ENCODE results near the gene GPR22. TPM values are rescaled to one million over a fixed set of nuclear protein-coding genes. Genes with fewer than 3 reads are reported as not detected.

Gene GPR22, protein sequence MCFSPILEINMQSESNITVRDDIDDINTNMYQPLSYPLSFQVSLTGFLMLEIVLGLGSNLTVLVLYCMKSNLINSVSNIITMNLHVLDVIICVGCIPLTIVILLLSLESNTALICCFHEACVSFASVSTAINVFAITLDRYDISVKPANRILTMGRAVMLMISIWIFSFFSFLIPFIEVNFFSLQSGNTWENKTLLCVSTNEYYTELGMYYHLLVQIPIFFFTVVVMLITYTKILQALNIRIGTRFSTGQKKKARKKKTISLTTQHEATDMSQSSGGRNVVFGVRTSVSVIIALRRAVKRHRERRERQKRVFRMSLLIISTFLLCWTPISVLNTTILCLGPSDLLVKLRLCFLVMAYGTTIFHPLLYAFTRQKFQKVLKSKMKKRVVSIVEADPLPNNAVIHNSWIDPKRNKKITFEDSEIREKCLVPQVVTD
- not detected for total RNA-seq

DNA sequence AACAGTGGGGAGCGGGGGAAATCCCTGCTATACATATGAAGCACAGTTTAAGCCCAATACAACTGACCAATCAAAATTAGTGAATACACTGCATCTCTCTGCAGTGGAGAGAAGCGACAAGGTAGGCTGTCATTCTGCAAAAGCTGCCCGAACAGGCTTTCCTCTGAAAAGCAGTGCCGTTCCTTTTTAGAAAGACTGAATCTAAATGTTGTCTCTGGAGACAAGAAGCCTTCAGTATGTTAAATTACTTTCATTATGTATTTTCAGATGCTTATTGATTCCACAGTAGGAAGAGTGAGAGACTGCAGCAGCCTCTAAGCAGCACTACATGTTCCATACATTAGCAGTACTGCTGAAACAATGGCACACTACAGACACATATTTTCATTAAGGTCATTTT, at the start of gene GPR22:
GPR22 (plus strand) TSS at position 129 of the 400 bp plus-strand sequence. CDS start 4,004 bp downstream, outside the sequence.
- intact Hi-C loops (cut with DNase I): loop anchor here (10.0 kb wide), 1 partner anchor 255 kb away; no protein-coding TSS in a partner anchor
- no peak for ATAC-seq
- DNase-seq (ENCODE audit: low spot score): no peak

DNA sequence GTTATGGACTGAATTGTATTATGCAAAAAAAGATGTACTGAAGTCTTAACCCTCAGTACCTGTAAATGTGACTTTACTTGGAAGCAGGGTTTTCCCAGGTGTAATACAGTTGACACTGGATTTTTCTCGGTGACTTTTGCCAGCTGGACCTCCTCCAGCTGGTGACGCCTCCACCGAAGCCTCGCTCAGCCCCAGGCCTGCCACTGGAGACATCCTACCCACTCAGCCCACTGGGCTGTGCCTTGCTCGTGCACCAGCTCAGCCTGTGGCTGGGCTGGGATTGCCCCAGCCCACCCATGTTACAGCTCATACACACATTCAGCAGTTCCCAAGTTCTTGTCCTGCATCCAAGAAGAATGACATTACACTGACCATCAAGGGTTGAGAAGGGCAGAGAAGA, 42.4 kb upstream of the GPR22 start:
- no peak for DNase-seq (ENCODE audit: low spot score)
- intact Hi-C loops (cut with DNase I): no loop called here
- ATAC-seq: no peak

DNA sequence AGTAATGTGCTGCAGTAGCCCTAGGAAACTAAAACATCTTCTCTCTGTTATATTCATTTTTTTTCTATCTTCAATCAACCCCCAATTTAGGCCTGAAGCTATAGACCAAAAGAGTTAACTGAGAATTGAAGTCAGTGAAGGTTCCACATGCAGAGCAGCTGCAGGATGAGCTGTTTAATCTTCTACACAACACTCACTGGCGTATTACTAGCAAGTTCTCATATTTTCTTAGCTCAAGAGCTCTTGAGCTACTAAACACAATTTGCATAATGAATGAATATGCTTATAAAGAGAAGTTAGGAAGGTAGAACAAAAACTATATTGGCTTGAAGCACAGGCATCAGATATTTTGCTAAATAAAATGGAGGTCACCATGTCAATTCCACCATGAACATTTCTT, 41.2 kb upstream of the GPR22 start:
- no peak for ATAC-seq

DNA sequence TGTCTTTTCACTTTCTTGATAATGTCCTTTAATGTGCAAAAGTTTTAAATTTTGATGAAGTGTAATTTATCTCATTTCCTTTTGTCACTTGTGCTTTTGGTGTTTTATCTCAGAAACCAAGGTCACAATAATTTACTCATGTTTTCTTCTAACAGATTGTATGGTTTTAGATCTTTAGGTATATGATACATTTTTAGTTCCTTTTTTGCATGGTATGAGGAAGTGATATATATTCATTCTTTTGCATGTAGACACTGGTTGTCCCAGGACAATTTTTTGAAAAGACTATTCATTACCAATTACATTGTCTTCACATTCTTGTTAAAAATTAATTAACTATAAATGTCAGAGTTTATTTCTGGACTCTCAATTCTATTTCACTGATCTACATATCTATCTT, 39.8 kb upstream of the GPR22 start:
- ATAC-seq: no peak
- intact Hi-C loops (cut with DNase I): no loop called here
- DNase-seq (ENCODE audit: low spot score): no peak

More for the DNA sequence above, 41.2 kb upstream of the GPR22 start:
- no peak for DNase-seq (ENCODE audit: low spot score)
- intact Hi-C loops (cut with DNase I): no loop called here

DNA sequence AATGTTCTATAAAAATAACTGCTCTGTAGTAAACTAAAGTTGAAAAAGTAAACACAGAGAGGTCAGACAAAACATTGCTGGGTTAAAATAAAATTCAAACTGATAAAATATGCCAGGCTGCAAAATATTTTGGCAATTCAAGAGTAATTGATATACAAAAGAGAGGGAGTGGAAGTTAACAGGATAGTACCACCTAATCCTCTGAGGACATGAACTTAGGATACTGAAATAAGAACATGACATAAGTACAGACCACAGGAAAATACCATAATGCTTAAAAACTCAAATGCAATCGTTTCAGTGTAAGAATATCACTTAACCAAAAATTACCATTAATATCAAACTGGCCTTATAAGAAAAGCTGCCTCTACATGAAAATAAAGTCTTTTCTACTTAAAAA, 37.6 kb upstream of the GPR22 start:
- ATAC-seq (no peak), DNase-seq (ENCODE audit: low spot score) (no peak)
- intact Hi-C loops (cut with DNase I): no loop called here

DNA sequence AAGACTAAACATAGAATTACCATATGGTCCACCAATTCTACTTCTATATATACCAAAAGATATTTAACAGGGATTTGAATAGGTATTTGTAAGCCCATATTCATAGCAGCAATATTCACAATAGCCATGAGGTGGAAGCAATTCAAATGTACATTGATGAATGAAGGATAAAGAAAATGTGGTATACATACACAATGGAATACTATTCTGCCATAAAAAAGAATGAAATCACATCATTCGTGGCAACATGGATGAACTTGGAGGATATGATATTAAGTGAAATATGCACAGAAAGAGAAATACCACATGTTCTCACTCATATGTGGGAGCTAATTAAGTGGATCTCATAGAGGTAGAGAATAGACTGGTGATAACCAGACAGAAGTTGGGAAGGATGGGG, 34.1 kb upstream of the GPR22 start:
- DNase-seq (ENCODE audit: low spot score) (no peak), ATAC-seq (no peak)
- intact Hi-C loops (cut with DNase I): no loop called here

- DNase-seq (ENCODE audit: low spot score) (no peak), ATAC-seq (no peak)
- intact Hi-C loops (cut with DNase I): no loop called here
Observed at GRCh38 chr7:107439025-107439424, 30.8 kb upstream of the GPR22 start.

DNA sequence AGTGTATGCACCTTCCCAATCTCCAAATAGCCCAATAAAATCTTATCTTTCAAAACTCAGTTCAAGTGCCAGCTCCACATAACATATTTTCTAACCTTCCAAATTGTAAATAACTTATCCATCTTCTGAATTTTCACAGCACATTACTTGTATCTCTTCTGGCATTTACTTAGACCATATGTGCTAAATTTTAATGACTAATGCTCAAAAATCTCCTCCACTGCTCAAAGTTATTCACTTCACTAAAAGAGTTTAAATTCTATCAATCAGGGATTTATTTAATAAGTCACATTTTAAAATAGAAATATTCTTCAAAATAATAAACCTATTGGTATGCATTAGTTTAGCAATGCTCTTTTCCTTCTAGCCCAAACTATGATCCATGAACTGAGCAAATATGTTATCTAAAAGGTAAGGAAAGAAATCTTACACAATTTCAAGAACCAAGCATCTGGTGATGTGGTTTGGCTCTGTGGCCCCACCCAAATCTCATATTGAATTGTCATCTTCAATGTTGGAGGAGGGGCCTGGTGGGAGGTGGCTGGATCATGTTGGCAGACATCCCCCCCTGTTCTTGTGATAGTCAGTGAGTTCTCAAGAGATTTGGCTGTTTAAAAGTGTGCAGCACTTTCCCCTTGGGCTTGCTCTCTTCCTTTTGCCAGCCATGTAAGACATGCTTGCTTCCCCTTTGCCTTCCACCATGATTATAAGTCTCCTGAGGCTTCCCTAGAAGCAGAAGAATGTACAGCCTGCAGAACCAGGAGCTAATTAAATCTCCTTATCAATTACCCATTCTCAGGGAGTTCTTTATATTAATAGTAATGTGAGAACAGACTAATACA, 28.1 kb upstream of the GPR22 start:
- DNase-seq (ENCODE audit: low spot score) (no peak), ATAC-seq (no peak)
- intact Hi-C loops (cut with DNase I): no loop called here

DNA sequence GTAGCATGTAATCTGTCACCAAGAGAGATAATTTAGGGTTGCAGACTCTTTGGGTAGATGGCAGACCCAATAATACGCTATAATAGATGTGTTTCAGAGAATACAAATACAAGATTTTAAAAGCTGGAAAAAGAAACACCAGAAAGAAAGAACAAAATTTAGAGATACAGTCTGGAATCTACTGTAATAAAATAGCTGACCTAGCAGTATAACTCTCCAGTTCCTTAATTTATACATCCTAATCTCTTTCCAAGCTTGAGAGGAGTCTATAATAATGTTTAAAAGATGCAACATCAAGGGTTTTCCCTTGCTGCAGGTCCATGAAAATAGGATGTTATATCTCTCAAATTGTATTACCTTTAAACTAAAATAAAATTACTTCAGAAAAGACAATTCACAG, 27.2 kb upstream of the GPR22 start:
- intact Hi-C loops (cut with DNase I): no loop called here
- DNase-seq (ENCODE audit: low spot score) (no peak), ATAC-seq (no peak)

DNA sequence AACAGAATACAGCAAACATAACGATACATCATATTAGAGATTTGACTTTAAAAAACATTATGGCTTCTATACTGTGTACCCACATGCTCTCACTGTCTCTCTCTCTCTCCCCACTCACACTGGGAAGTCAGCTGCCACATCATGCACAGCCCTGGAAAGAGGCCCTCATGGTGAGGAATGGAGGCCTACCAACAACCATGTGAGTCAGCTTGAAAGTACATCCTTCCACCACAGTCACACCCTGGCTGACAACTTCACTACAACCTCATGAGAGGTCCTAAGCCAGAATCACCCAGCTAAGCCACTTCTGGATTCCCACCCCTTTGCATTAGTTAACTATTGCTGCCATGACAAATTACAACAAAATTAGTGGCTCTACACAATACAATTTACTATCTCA, 23.3 kb upstream of the GPR22 start:
- no peak for DNase-seq (ENCODE audit: low spot score)
- ATAC-seq: no peak
- intact Hi-C loops (cut with DNase I): no loop called here

- DNase-seq (ENCODE audit: low spot score): no peak
- intact Hi-C loops (cut with DNase I): no loop called here
Observed at GRCh38 chr7:107446988-107447387, 22.9 kb upstream of the GPR22 start.

DNA sequence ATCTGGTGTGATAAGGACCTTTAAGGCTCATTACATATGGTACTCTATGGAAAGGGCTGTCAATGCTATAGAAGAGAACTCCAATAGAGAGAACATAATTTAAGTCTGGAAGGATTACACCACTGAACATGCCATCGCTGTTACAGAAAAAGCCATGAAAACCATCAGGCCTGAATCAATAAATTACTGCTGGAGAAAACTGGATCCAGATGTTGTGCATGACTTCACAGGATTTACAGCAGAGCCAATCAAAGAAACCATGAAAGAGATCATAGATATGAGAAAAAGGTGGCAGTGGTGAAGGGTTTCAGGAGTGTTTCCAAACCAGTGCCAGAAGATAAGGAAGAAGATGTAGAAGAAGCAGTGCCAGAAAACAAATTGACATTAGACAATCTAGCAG, 18.9 kb upstream of the GPR22 start:
- intact Hi-C loops (cut with DNase I): no loop called here
- DNase-seq (ENCODE audit: low spot score): no peak
- no peak for ATAC-seq

More at GRCh38 chr7:107446988-107447387, 22.9 kb upstream of the GPR22 start:
- no peak for ATAC-seq

GRCh38 chr7:107453388-107453787, 16.5 kb upstream of the GPR22 start:
- ATAC-seq: no peak
- no peak for DNase-seq (ENCODE audit: low spot score)
- intact Hi-C loops (cut with DNase I): no loop called here

- intact Hi-C loops (cut with DNase I): loop anchor here (10.0 kb wide), 1 partner anchor 263 kb away; no protein-coding TSS in a partner anchor
- no peak for ATAC-seq
- DNase-seq (ENCODE audit: low spot score): no peak
Observed at GRCh38 chr7:107461938-107462533, 7.8 kb upstream of the GPR22 start.

GRCh38 chr7:107463139-107464078, 6.4 kb upstream of the GPR22 start:
- peak; percentile 96 for ATAC-seq
- intact Hi-C loops (cut with DNase I): loop anchor here (10.0 kb wide), 1 partner anchor 261 kb away; no protein-coding TSS in a partner anchor
- peak; percentile 72 for DNase-seq (ENCODE audit: low spot score)

- ATAC-seq (no peak), DNase-seq (ENCODE audit: low spot score) (no peak)
- intact Hi-C loops (cut with DNase I): loop anchor here (10.0 kb wide), 1 partner anchor 260 kb away; no protein-coding TSS in a partner anchor
Observed at GRCh38 chr7:107464666-107465226, 5.1 kb upstream of the GPR22 start.

- ATAC-seq: no peak
- intact Hi-C loops (cut with DNase I): loop anchor here (10.0 kb wide), 1 partner anchor 257 kb away; no protein-coding TSS in a partner anchor
Observed at GRCh38 chr7:107467972-107468371, 1.9 kb upstream of the GPR22 start.

DNA sequence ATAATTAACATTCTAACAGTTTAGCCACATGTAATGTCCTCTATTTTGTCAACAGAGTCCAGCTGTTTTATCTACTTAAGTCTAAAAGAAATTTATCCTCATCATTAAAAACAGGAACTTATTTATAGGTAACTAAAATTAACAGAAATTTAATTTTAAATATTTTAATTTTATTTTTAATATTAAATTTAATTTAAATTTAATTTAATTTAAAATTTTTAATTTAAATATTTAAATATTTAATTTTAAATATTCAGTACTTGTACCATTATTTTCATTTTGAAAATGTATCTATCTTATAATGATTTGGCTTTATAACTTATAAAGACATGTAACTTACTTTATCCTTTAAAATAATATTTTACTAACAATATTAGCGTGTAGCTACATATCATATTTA, 1.0 kb upstream of the GPR22 start:
- intact Hi-C loops (cut with DNase I): loop anchor here (10.0 kb wide), 1 partner anchor 256 kb away; no protein-coding TSS in a partner anchor
- ATAC-seq (no peak), DNase-seq (ENCODE audit: low spot score) (no peak)

More at GRCh38 chr7:107467972-107468371, 1.9 kb upstream of the GPR22 start:
- DNase-seq (ENCODE audit: low spot score): no peak
